ENCODE results near the gene RBM5.

Gene RBM5

DNA sequence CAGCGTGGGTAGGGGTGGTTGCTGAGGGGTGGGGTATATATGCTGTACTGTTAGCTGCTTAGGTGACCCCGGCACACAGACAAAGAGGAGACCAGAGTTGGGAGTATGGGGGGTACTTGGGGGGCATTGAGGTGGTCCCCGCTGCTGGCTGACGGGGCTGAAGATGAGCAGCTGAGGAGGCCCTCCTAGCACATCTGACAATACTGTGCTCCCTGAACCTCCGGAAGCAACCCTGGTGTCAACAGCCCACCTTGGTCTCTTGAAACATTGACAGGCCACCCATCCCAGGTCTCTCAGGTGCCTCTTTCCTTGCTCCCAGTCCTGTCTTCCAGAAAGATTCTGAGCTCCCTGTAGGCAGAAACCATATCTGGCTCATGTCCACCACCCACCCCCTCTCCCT lies 47.2 kb downstream of the RBM5 start:
- H3K4me3 ChIP-seq (ENCODE audit: low read depth, low read length, poor library complexity, severe bottlenecking), result no peak overlapping the region
- TF ChIP-seq CTCF (IDR thresholded peaks at IDR 0.05; ENCODE audit: low read length) (no peak), EZH2 (IDR thresholded peaks at IDR 0.05; ENCODE audit: borderline replicate concordance, low read length) (no peak)
- no peak overlapping the region for H3K9ac ChIP-seq (ENCODE audit: low read length)
- no peaks in the 10 kb centered on the region for H3F3A ChIP-seq (ENCODE audit: insufficient read depth, low read length)
- no peak overlapping the region for H3K27ac ChIP-seq (ENCODE audit: low read depth, low read length, poor library complexity, severe bottlenecking)
- H4K20me1 ChIP-seq (ENCODE audit: insufficient read depth, low read length), result no peaks in the 10 kb centered on the region
- no peaks in the 10 kb centered on the region for H3K9me2 ChIP-seq (ENCODE audit: low read depth, low read length)
- no peaks in the 10 kb centered on the region for H3K79me2 ChIP-seq (ENCODE audit: insufficient read depth, low read length)
- no peaks in the 10 kb centered on the region for H3K4me1 ChIP-seq (ENCODE audit: insufficient read depth, low read length, severe bottlenecking)
- no peaks in the 10 kb centered on the region for H3K9me3 ChIP-seq (ENCODE audit: low read length)
- no peak overlapping the region for H2AFZ ChIP-seq (ENCODE audit: low read length)
- peaks cover 10% of the 10 kb centered on the region; the same call in 1 of the 2 replicates for H3K27me3 ChIP-seq (ENCODE audit: insufficient read depth, low read length)
- H3K36me3 ChIP-seq (ENCODE audit: insufficient read depth, low read length), result no peaks in the 10 kb centered on the region
- no peak overlapping the region for H3K4me2 ChIP-seq (ENCODE audit: low read length)

GRCh38 chr3:50136714-50137405 lies 48.1 kb downstream of the RBM5 start:
- H3K79me2 ChIP-seq (ENCODE audit: insufficient read depth, low read length), result no peaks in the 10 kb centered on the region
- no peak overlapping the region for H3K4me2 ChIP-seq (ENCODE audit: low read length)
- H3K36me3 ChIP-seq (ENCODE audit: insufficient read depth, low read length), result no peaks in the 10 kb centered on the region
- H3K4me3 ChIP-seq (ENCODE audit: low read depth, low read length, poor library complexity, severe bottlenecking), result no peak overlapping the region
- TF ChIP-seq EZH2 (IDR thresholded peaks at IDR 0.05; ENCODE audit: borderline replicate concordance, low read length) (no peak), CTCF (IDR thresholded peaks at IDR 0.05; ENCODE audit: low read length) (no peak)
- H3F3A ChIP-seq (ENCODE audit: insufficient read depth, low read length), result no peaks in the 10 kb centered on the region
- no peaks in the 10 kb centered on the region for H3K4me1 ChIP-seq (ENCODE audit: insufficient read depth, low read length, severe bottlenecking)
- no peaks in the 10 kb centered on the region for H3K9me3 ChIP-seq (ENCODE audit: low read length)
- no peak overlapping the region for H3K9ac ChIP-seq (ENCODE audit: low read length)
- H3K9me2 ChIP-seq (ENCODE audit: low read depth, low read length), result no peaks in the 10 kb centered on the region
- no peak overlapping the region for H3K27ac ChIP-seq (ENCODE audit: low read depth, low read length, poor library complexity, severe bottlenecking)
- H3K27me3 ChIP-seq (ENCODE audit: insufficient read depth, low read length), result peaks cover 4% of the 10 kb centered on the region; the same call in 1 of the 2 replicates
- H4K20me1 ChIP-seq (ENCODE audit: insufficient read depth, low read length), result no peaks in the 10 kb centered on the region
- H2AFZ ChIP-seq (ENCODE audit: low read length), result no peak overlapping the region

- no peak for TF ChIP-seq CTCF (IDR thresholded peaks at IDR 0.05; ENCODE audit: low read length)
- TF ChIP-seq EZH2 (IDR thresholded peaks at IDR 0.05; ENCODE audit: borderline replicate concordance, low read length), result no peak
- no peaks in the 10 kb centered on the region for H3K79me2 ChIP-seq (ENCODE audit: insufficient read depth, low read length)
- H4K20me1 ChIP-seq (ENCODE audit: insufficient read depth, low read length), result no peaks in the 10 kb centered on the region
- H3K9me3 ChIP-seq (ENCODE audit: low read length), result no peaks in the 10 kb centered on the region
- no peak overlapping the region for H3K4me3 ChIP-seq (ENCODE audit: low read depth, low read length, poor library complexity, severe bottlenecking)
- no peaks in the 10 kb centered on the region for H3F3A ChIP-seq (ENCODE audit: insufficient read depth, low read length)
- peaks cover 4% of the 10 kb centered on the region; the same call in 1 of the 2 replicates for H3K27me3 ChIP-seq (ENCODE audit: insufficient read depth, low read length)
- no peaks in the 10 kb centered on the region for H3K36me3 ChIP-seq (ENCODE audit: insufficient read depth, low read length)
- no peak overlapping the region for H3K27ac ChIP-seq (ENCODE audit: low read depth, low read length, poor library complexity, severe bottlenecking)
- no peak overlapping the region for H2AFZ ChIP-seq (ENCODE audit: low read length)
- H3K9ac ChIP-seq (ENCODE audit: low read length), result no peak overlapping the region
- no peak overlapping the region for H3K4me2 ChIP-seq (ENCODE audit: low read length)
- no peaks in the 10 kb centered on the region for H3K4me1 ChIP-seq (ENCODE audit: insufficient read depth, low read length, severe bottlenecking)
- H3K9me2 ChIP-seq (ENCODE audit: low read depth, low read length), result no peaks in the 10 kb centered on the region
Measured at GRCh38 chr3:50137531-50137930, 48.8 kb downstream of the RBM5 start.

Data from OCI-LY1 (cell line).